ENCODE measurements around the gene FBXO22. TPM values are rescaled to one million over a fixed set of nuclear protein-coding genes. Genes with fewer than 3 reads are reported as not detected.

The FBXO22 gene
- total and polyA plus RNA-seq, 4 donors = 21.4 to 43.7 (median 28.5) TPM

DNA sequence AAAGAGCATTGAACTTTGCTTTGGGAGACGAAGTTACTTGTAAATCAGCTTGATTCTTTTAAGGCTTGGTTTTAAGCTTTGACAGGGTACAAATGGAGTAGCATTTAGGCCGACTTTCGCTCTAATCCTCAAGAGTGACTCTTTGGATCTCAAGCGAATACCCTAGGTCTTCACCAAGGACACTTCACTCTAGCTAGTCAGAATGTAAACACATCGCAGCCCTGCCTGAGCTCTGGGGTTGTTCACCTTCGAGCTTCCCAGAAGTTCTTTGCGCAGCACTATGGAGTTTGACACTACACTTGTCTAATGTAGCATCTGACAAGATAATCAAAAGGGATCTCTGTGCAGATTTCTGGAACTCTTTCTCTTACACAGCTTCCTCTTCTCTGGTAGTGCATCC is 86.2 kb downstream of the FBXO22 start:
- no peaks in the 10 kb centered on the region for H3K27me3 ChIP-seq (ENCODE audit: control insufficient read depth, insufficient read depth, low read length)
- no peak for DNase-seq (ENCODE audit: low read depth in 4 of 6, low spot score in 6 of 6)
- 83% methylated on average over 7 of the region's 7 CpGs for WGBS (ENCODE audit: insufficient coverage)

More for the DNA sequence above, 86.2 kb downstream of the FBXO22 start:
- Histone ChIP-seq H3K4me3 (ENCODE audit: low read depth, low read length) (no peak overlapping the region), H3K27ac (ENCODE audit: low read depth, low read length) (no peak overlapping the region), H3K4me1 (ENCODE audit: control insufficient read depth, insufficient read depth, low read length) (no peaks in the 10 kb centered on the region), H3K36me3 (ENCODE audit: control insufficient read depth, insufficient read depth, low read length) (no peaks in the 10 kb centered on the region), H3K9me3 (ENCODE audit: control insufficient read depth, insufficient read depth, low read length) (no peaks in the 10 kb centered on the region)

Small RNA genes within 50 kb of the gene (small RNA-seq; reads per million reads assigned to genes)
- not detected for gene RN7SL510P (ENCODE audit: low replicate concordance)

Other genes starting within 250 kb of the FBXO22 start
- gene CSPG4, start 191.0 kb upstream of the FBXO22 start, total RNA-seq = 10 to 100 TPM; 18.1 to 19.7 TPM
- 10 to 100 TPM; 23.5 to 25.6 TPM for gene CSPG4, start 191.0 kb upstream of the FBXO22 start, polyA plus RNA-seq (ENCODE audit: insufficient read length in 2 of 2)
- gene UBE2Q2, start 60.4 kb upstream of the FBXO22 start, total RNA-seq = 10 to 100 TPM; 46.6 to 60.5 TPM
- 10 to 100 TPM; 55.6 to 56.7 TPM for gene UBE2Q2, start 60.4 kb upstream of the FBXO22 start, polyA plus RNA-seq (ENCODE audit: insufficient read length in 2 of 2)
- gene NRG4, start 108.5 kb downstream of the FBXO22 start, total RNA-seq = 1 to 10 TPM; 8.2 to 8.7 TPM
- gene NRG4, start 108.5 kb downstream of the FBXO22 start, polyA plus RNA-seq (ENCODE audit: insufficient read length in 2 of 2) = 1 to 10 TPM; 7.3 to 9.2 TPM
- gene TMEM266, start 156.1 kb downstream of the FBXO22 start, total RNA-seq = 1 to 10 TPM; 3.4 to 4.9 TPM
- gene TMEM266, start 156.1 kb downstream of the FBXO22 start, polyA plus RNA-seq (ENCODE audit: insufficient read length in 2 of 2) = 10 to 100 TPM; 10.9 to 13.3 TPM